ENCODE measurements around the gene BTG2. TPM values are rescaled to one million over a fixed set of nuclear protein-coding genes. Genes with fewer than 3 reads are reported as not detected.

The BTG2 gene
- total RNA-seq, 1 experiment from 2014 or later: 2.9 TPM

DNA sequence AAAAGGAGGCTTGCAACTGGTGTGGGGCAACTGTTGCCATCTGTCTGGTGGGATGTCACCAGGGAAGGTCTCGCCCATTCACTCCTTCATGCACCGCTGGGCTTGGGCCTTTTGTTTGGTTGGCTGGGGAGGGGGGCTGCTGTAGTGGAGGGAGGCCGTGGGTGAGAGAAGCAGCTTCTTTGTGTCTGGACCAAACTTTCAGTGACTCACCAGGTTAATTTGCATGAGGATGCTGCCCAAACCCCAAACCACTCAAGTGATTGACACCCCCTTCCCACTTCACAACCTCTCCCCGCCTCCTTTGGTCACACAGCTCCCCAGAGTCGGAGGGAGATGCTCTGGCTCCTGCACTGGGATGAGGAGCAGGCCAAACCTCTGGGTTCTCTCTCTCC is 19.7 kb downstream of the BTG2 start:
- no peaks in the 10 kb centered on the region for H3K79me2 ChIP-seq (ENCODE audit: insufficient read depth, low read length)
- peaks cover 4% of the 10 kb centered on the region for H3K23me2 ChIP-seq (ENCODE audit: insufficient read length, low read depth, low read length, poor library complexity, severe bottlenecking)
- H3K27me3 ChIP-seq (ENCODE audit: insufficient read depth, low read length): peaks cover 10% of the 10 kb centered on the region; the same call in 1 of the 2 replicates
- no peak overlapping the region for H3T11ph ChIP-seq (ENCODE audit: low read length)
- no peak overlapping the region for H3K9ac ChIP-seq (ENCODE audit: extremely low read depth, insufficient read length, low read length)
- H3K4me1 ChIP-seq (ENCODE audit: insufficient read depth, low read length): peaks cover 5% of the 10 kb centered on the region; the same call in 1 of the 2 replicates
- no peak overlapping the region for H3K4me2 ChIP-seq (ENCODE audit: insufficient read depth, insufficient read length, low read length)
- no peaks in the 10 kb centered on the region for H3K9me3 ChIP-seq (ENCODE audit: control insufficient read depth, low read depth, low read length)
- no peak overlapping the region for H2AFZ ChIP-seq (ENCODE audit: low read length)
- H3K27ac ChIP-seq (ENCODE audit: insufficient read length, low read depth, low read length): no peak overlapping the region
- no peak overlapping the region; a peak in 1 of 5 replicates for H3K4me3 Mint-ChIP-seq
- no peak overlapping the region for H2AK5ac ChIP-seq (ENCODE audit: insufficient read length, low read length)
- H3K27me3 Mint-ChIP-seq (ENCODE audit: low read depth): peaks cover 88% of the 10 kb centered on the region
- no peak overlapping the region for H2BK5ac ChIP-seq (ENCODE audit: insufficient read length, low read length)
- H4K91ac ChIP-seq (ENCODE audit: insufficient read length, low read depth, low read length): no peak overlapping the region
- peaks cover 4% of the 10 kb centered on the region for H4K20me1 ChIP-seq (ENCODE audit: control insufficient read depth, insufficient read depth, insufficient read length)
- H3K4me1 Mint-ChIP-seq: peaks cover 50 to 75% of the 10 kb centered on the region in 2 experiments
- H2BK12ac ChIP-seq (ENCODE audit: insufficient read length, low read depth, low read length): no peak overlapping the region
- no peak for DNase-seq
- no peak overlapping the region for H2BK120ac ChIP-seq (ENCODE audit: low read depth, low read length, poor library complexity, severe bottlenecking)
- H2BK15ac ChIP-seq (ENCODE audit: low read depth, low read length): no peak overlapping the region
- peak overlapping the region; percentile 24; the same call in 1 of the 2 replicates for H3K14ac ChIP-seq (ENCODE audit: insufficient read depth, low read length)
- no peak overlapping the region for H4K8ac ChIP-seq (replicated peaks; ENCODE audit: insufficient read length, low read depth, low read length)
- no CpG with 5 or more reads among the region's 5 CpGs for WGBS (ENCODE audit: extremely low coverage, insufficient read length, low lambda C conversion rate)
- no peak overlapping the region for H4K5ac ChIP-seq (ENCODE audit: insufficient read length, low read depth, low read length)
- no peaks in the 10 kb centered on the region for H3K36me3 Mint-ChIP-seq (ENCODE audit: insufficient read depth in 1 of 3, low read depth in 3 of 3)
- H3K4ac ChIP-seq (ENCODE audit: low read depth, low read length): no peak overlapping the region
- H3K79me1 ChIP-seq (ENCODE audit: insufficient read depth, low read depth, low read length, poor library complexity, severe bottlenecking): no peaks in the 10 kb centered on the region
- no peak overlapping the region for H3K23ac ChIP-seq (ENCODE audit: insufficient read length, low read depth, low read length)
- no peak overlapping the region; a peak in 1 of 7 replicates for H3K27ac Mint-ChIP-seq
- no peak overlapping the region for H3K56ac ChIP-seq (ENCODE audit: insufficient read length, low read depth, low read length)
- TF ChIP-seq CTCF (conservative IDR thresholded peaks at IDR 0.05): no peak
- H3K9me3 Mint-ChIP-seq: no peaks in the 10 kb centered on the region
- no peak overlapping the region for H3K18ac ChIP-seq (ENCODE audit: insufficient read length, low read depth, low read length)
- H2BK20ac ChIP-seq (ENCODE audit: low read depth, low read length, poor library complexity, severe bottlenecking): no peak overlapping the region
